Activated B cell treated with CpG ODN at 0.5 μM for 24 hours (primary cell): Measurements from ENCODE around the gene POMGNT1. TPM values are rescaled to one million over a fixed set of nuclear protein-coding genes. Genes with fewer than 3 reads are reported as not detected.
A peak's percentile ranks its signal among the peaks of the same experiment; 100 is the strongest.

Experiments used
- ATAC-seq: fragments of 200-7000 bp; cut with Tn5 transposase; one replicate; pipeline ENCODE4 v1.10.0; 2021; ENCODE audit warnings: low read depth, mild to moderate bottlenecking, moderate library complexity
- CTCF ChIA-PET: fragments of 350-600 bp; sonication (Branson Sonifier 250); formaldehyde crosslinking; loops from one replicate; lab custom pipeline; 2021; ENCODE audit warnings: antibody characterized with exemption; lab: Charles Lee
- POLR2A ChIA-PET: fragments of 350-600 bp; sonication (Branson Sonifier 250); formaldehyde crosslinking; loops from one replicate; lab custom pipeline; 2021; ENCODE audit warnings: antibody characterized with exemption; lab: Charles Lee
- DNase-seq: peaks from one replicate; pipeline ENCODE4 v3.0.0; 2022
- H3K27ac Mint-ChIP-seq: one replicate; pipeline ENCODE4 v1.8.0; 2020; ENCODE audit warnings: mixed read lengths
- H3K27me3 Mint-ChIP-seq: one replicate; pipeline ENCODE4 v1.8.0; 2021; ENCODE audit warnings: mixed read lengths
- H3K36me3 Mint-ChIP-seq: one replicate; pipeline ENCODE4 v1.8.0; 2021; ENCODE audit warnings: low read depth, mixed read lengths
- H3K4me1 Mint-ChIP-seq: one replicate; pipeline ENCODE4 v1.8.0; 2021; ENCODE audit warnings: mixed read lengths
- H3K4me3 Mint-ChIP-seq: one replicate; pipeline ENCODE4 v1.8.0; 2020; ENCODE audit warnings: mild to moderate bottlenecking, mixed read lengths
- H3K9me3 Mint-ChIP-seq: one replicate; pipeline ENCODE4 v1.8.0; 2020; ENCODE audit warnings: mixed read lengths
- CTCF ChIP-seq: fragments of 200-600 bp; IDR thresholded peaks from one replicate; pipeline ENCODE4 v1.8.0; 2022; ENCODE audit warnings: antibody characterized with exemption, mild to moderate bottlenecking
- intact Hi-C: fragments of 100-400 bp; cut with micrococcal nuclease; formaldehyde crosslinking; loops from one replicate; pipeline ENCODE4 v1.15.1; 2024
- total RNA-seq: library from RNA; stranded (reverse); gene quantifications from 2 replicates; pipeline ENCODE4 v1.2.3, GENCODE V29; 2022

Gene POMGNT1
- total RNA-seq, 1 donor from 2014 or later: 39.5 TPM

- peak; percentile 53 for ATAC-seq
- DNase-seq: no peak
- H3K4me3 Mint-ChIP-seq: no peak overlapping the region
- intact Hi-C loops: no loop called here
- peaks cover 10% of the 10 kb centered on the region for H3K36me3 Mint-ChIP-seq
- H3K9me3 Mint-ChIP-seq: no peaks in the 10 kb centered on the region
- no peak for TF ChIP-seq CTCF
- ChIA-PET CTCF (interaction anchor here (1.4 to 8.7 kb wide), 2 partner anchors 100 to 147 kb away, joined by 3 to 85 read pairs; no protein-coding TSS in a partner anchor), POLR2A (interaction anchor here (0.5 kb wide), 1 partner anchor 52 kb away, joined by 3 read pairs; no protein-coding TSS in a partner anchor)
- no peak overlapping the region for H3K27ac Mint-ChIP-seq
- peaks cover 9% of the 10 kb centered on the region for H3K4me1 Mint-ChIP-seq
- H3K27me3 Mint-ChIP-seq: no peaks in the 10 kb centered on the region
These were observed 14.2 kb downstream of the POMGNT1 start for GRCh38 chr1:46183926-46184557.

GRCh38 chr1:46183079-46183847 is 15.0 kb downstream of the POMGNT1 start:
- H3K4me1 Mint-ChIP-seq: peaks cover 9% of the 10 kb centered on the region
- POLR2A ChIA-PET: interaction anchor here (0.5 kb wide), 1 partner anchor 52 kb away, joined by 3 read pairs; no protein-coding TSS in a partner anchor

GRCh38 chr1:46181343-46182260 is 16.6 kb downstream of the POMGNT1 start:
- Mint-ChIP-seq H3K36me3 (no peaks in the 10 kb centered on the region), H3K9me3 (no peaks in the 10 kb centered on the region), H3K27me3 (no peaks in the 10 kb centered on the region), H3K4me3 (no peak overlapping the region), H3K27ac (no peak overlapping the region), H3K4me1 (peaks cover 9% of the 10 kb centered on the region)
- POLR2A ChIA-PET: no interaction called here
- DNase-seq (no peak), ATAC-seq (no peak)
- intact Hi-C loops: no loop called here
- CTCF ChIA-PET: interaction anchor here (8.7 kb wide), 1 partner anchor 144 kb away, joined by 85 read pairs; no protein-coding TSS in a partner anchor
- TF ChIP-seq CTCF: no peak

More at GRCh38 chr1:46183079-46183847, 15.0 kb downstream of the POMGNT1 start:
- TF ChIP-seq CTCF: no peak
- CTCF ChIA-PET: interaction anchor here (1.4 to 8.7 kb wide), 2 partner anchors 99 to 146 kb away, joined by 3 to 85 read pairs; no protein-coding TSS in a partner anchor
- DNase-seq: no peak
- H3K36me3 Mint-ChIP-seq: peaks cover 7% of the 10 kb centered on the region
- intact Hi-C loops: no loop called here
- no peak overlapping the region for H3K4me3 Mint-ChIP-seq
- ATAC-seq: no peak
- no peak overlapping the region for H3K27ac Mint-ChIP-seq
- H3K27me3 Mint-ChIP-seq: no peaks in the 10 kb centered on the region
- H3K9me3 Mint-ChIP-seq: no peaks in the 10 kb centered on the region

GRCh38 chr1:46180082-46180616 is 18.1 kb downstream of the POMGNT1 start:
- POLR2A ChIA-PET: no interaction called here
- intact Hi-C loops: no loop called here
- no peaks in the 10 kb centered on the region for H3K9me3 Mint-ChIP-seq

More at GRCh38 chr1:46180082-46180616, 18.1 kb downstream of the POMGNT1 start:
- no peak for TF ChIP-seq CTCF
- Mint-ChIP-seq H3K36me3 (no peaks in the 10 kb centered on the region), H3K4me3 (no peak overlapping the region), H3K27ac (no peak overlapping the region), H3K4me1 (peaks cover 11% of the 10 kb centered on the region), H3K27me3 (no peaks in the 10 kb centered on the region)
- DNase-seq: no peak
- CTCF ChIA-PET: interaction anchor here (8.7 kb wide), 1 partner anchor 143 kb away, joined by 85 read pairs; no protein-coding TSS in a partner anchor
- ATAC-seq: no peak
